ENCODE data around the gene MLXIP. TPM values are rescaled to one million over a fixed set of nuclear protein-coding genes. Genes with fewer than 3 reads are reported as not detected.
"Not testable (repeated sequence)": the region's sequence is repeated elsewhere in the genome, so short reads cannot be mapped to it uniquely, and the experiment has no call there.

Gene MLXIP
- polyA plus RNA-seq, 3 donors, result 25.2 to 27.9 (median 25.5) TPM

GRCh38 chr12:122094137-122094734 lies 15.7 kb downstream of the MLXIP start:
- no peak for DNase-seq (ENCODE audit: low read depth in 3 of 3, low spot score in 2 of 3)

GRCh38 chr12:122094735-122095631 lies 16.4 kb downstream of the MLXIP start:
- DNase-seq (ENCODE audit: low read depth in 3 of 3, low spot score in 2 of 3), result no peak

GRCh38 chr12:122096014-122096413 lies 17.5 kb downstream of the MLXIP start:
- DNase-seq (ENCODE audit: low read depth in 3 of 3, low spot score in 2 of 3), result no peak

- no peak for DNase-seq (ENCODE audit: low read depth in 3 of 3, low spot score in 2 of 3)
These were observed 18.1 kb downstream of the MLXIP start for GRCh38 chr12:122096591-122097149.

GRCh38 chr12:122097584-122097926 lies 19.0 kb downstream of the MLXIP start:
- no peak for DNase-seq (ENCODE audit: low read depth in 3 of 3, low spot score in 2 of 3)

GRCh38 chr12:122097927-122098756 lies 19.6 kb downstream of the MLXIP start:
- DNase-seq (ENCODE audit: low read depth in 3 of 3, low spot score in 2 of 3), result no peak

- DNase-seq (ENCODE audit: low read depth in 3 of 3, low spot score in 2 of 3), result no peak
These were observed 20.8 kb downstream of the MLXIP start for GRCh38 chr12:122099280-122099749.

- DNase-seq (ENCODE audit: low read depth in 3 of 3, low spot score in 2 of 3), result no peak
These were observed 21.3 kb downstream of the MLXIP start for GRCh38 chr12:122099856-122100255.

GRCh38 chr12:122100568-122100967 lies 22.0 kb downstream of the MLXIP start:
- DNase-seq (ENCODE audit: low read depth in 3 of 3, low spot score in 2 of 3), result no peak

GRCh38 chr12:122102331-122102730 lies 23.8 kb downstream of the MLXIP start:
- DNase-seq (ENCODE audit: low read depth in 3 of 3, low spot score in 2 of 3), result no peak

GRCh38 chr12:122104844-122105243 lies 26.3 kb downstream of the MLXIP start:
- no peak for DNase-seq (ENCODE audit: low read depth in 3 of 3, low spot score in 2 of 3)

GRCh38 chr12:122105496-122105895 lies 26.9 kb downstream of the MLXIP start:
- DNase-seq (ENCODE audit: low read depth in 3 of 3, low spot score in 2 of 3), result not testable (repeated sequence)

GRCh38 chr12:122106843-122107242 lies 28.3 kb downstream of the MLXIP start:
- no peak for DNase-seq (ENCODE audit: low read depth in 3 of 3, low spot score in 2 of 3)

GRCh38 chr12:122107261-122107660 lies 28.7 kb downstream of the MLXIP start:
- no peak for DNase-seq (ENCODE audit: low read depth in 3 of 3, low spot score in 2 of 3)

- DNase-seq (ENCODE audit: low read depth in 3 of 3, low spot score in 2 of 3), result no peak
These were observed 32.6 kb downstream of the MLXIP start for GRCh38 chr12:122111089-122111641.

GRCh38 chr12:122116707-122117535 lies 38.4 kb downstream of the MLXIP start:
- no peak for DNase-seq (ENCODE audit: low read depth in 3 of 3, low spot score in 2 of 3)

GRCh38 chr12:122117979-122118378 lies 39.4 kb downstream of the MLXIP start:
- no peak for DNase-seq (ENCODE audit: low read depth in 3 of 3, low spot score in 2 of 3)

- not testable (repeated sequence) for DNase-seq (ENCODE audit: low read depth in 3 of 3, low spot score in 2 of 3)
These were observed 42.8 kb downstream of the MLXIP start for GRCh38 chr12:122121341-122121740.

- DNase-seq (ENCODE audit: low read depth in 3 of 3, low spot score in 2 of 3), result no peak
These were observed 43.2 kb downstream of the MLXIP start for GRCh38 chr12:122121745-122122144.

All from right renal cortex interstitium (tissue), 3 donors.